OCI-LY1 (cell line): ENCODE measurements around the gene FBXW12.

Experiments used
- H2AFZ ChIP-seq: fragments of 200-600 bp; sonication (generic), shearing (Covaris generic); 2 replicates; pipeline ENCODE4 v1.6.0; 2014; ENCODE audit warnings: antibody characterized with exemption, mild to moderate bottlenecking, low read length
- H3F3A ChIP-seq: fragments of 200-600 bp; sonication (generic), shearing (Covaris generic); 2 replicates; pipeline ENCODE4 v1.6.0; 2014; ENCODE audit warnings: mild to moderate bottlenecking, antibody characterized with exemption, low read length, moderate library complexity; ENCODE audit not compliant: insufficient read depth
- H3K27ac ChIP-seq: fragments of 200-600 bp; sonication (generic); 2 replicates; pipeline ENCODE4 v1.5.1; 2014; ENCODE audit warnings: low read length, mixed run types, mild to moderate bottlenecking, low read depth; ENCODE audit not compliant: poor library complexity, severe bottlenecking
- H3K27me3 ChIP-seq: fragments of 200-600 bp; sonication (generic); 2 replicates; pipeline ENCODE4 v1.6.0; 2014; ENCODE audit warnings: antibody characterized with exemption, mild to moderate bottlenecking, low read length, moderate library complexity; ENCODE audit not compliant: insufficient read depth
- H3K36me3 ChIP-seq: fragments of 200-600 bp; sonication (generic); 2 replicates; pipeline ENCODE4 v1.6.1; 2014; ENCODE audit warnings: mild to moderate bottlenecking, antibody characterized with exemption, low read length, moderate library complexity, mixed read lengths; ENCODE audit not compliant: insufficient read depth
- H3K4me1 ChIP-seq: fragments of 200-600 bp; sonication (generic); 2 replicates; pipeline ENCODE4 v1.5.1; 2014; ENCODE audit warnings: mild to moderate bottlenecking, low read length, moderate library complexity; ENCODE audit not compliant: insufficient read depth, severe bottlenecking
- H3K4me2 ChIP-seq: fragments of 200-600 bp; sonication (generic), shearing (Covaris generic); 2 replicates; pipeline ENCODE4 v1.6.1; 2014; ENCODE audit warnings: low read length
- H3K4me3 ChIP-seq: fragments of 200-600 bp; sonication (generic); 2 replicates; pipeline ENCODE4 v1.5.1; 2014; ENCODE audit warnings: low read length, low read depth, mild to moderate bottlenecking, mixed read lengths; ENCODE audit not compliant: poor library complexity, severe bottlenecking
- H3K79me2 ChIP-seq: fragments of 200-600 bp; shearing (Covaris generic); 2 replicates; pipeline ENCODE4 v1.6.1; 2016; ENCODE audit warnings: mixed run types, low read length, mixed read lengths; ENCODE audit not compliant: insufficient read depth
- H3K9ac ChIP-seq: fragments of 200-600 bp; sonication (generic), shearing (Covaris generic); 2 replicates; pipeline ENCODE4 v1.6.1; 2014; ENCODE audit warnings: mild to moderate bottlenecking, low read length, mixed read lengths
- H3K9me2 ChIP-seq: fragments of 200-600 bp; sonication (generic), shearing (Covaris generic); 2 replicates; pipeline ENCODE4 v1.6.1; 2014; ENCODE audit warnings: low read depth, mild to moderate bottlenecking, low read length, mixed read lengths
- H3K9me3 ChIP-seq: fragments of 200-600 bp; shearing (Covaris generic); 2 replicates; pipeline ENCODE4 v1.6.1; 2014; ENCODE audit warnings: low read length, mixed read lengths
- H4K20me1 ChIP-seq: fragments of 200-600 bp; sonication (generic), shearing (Covaris generic); 2 replicates; pipeline ENCODE4 v1.6.0; 2016; ENCODE audit warnings: mild to moderate bottlenecking, low read length; ENCODE audit not compliant: insufficient read depth
- CTCF ChIP-seq: fragments of 200-600 bp; sonication (generic), shearing (Covaris generic); IDR thresholded peaks from 2 replicates; pipeline ENCODE4 v1.5.1; 2017; ENCODE audit warnings: mild to moderate bottlenecking, antibody characterized with exemption, low read length, moderate library complexity, mixed read lengths
- EZH2 ChIP-seq: fragments of 200-600 bp; sonication (generic), shearing (Covaris generic); IDR thresholded peaks from 2 replicates; pipeline ENCODE4 v1.8.0; 2017; ENCODE audit warnings: borderline replicate concordance, mixed run types, mild to moderate bottlenecking, antibody characterized with exemption, low read length, moderate library complexity, mixed read lengths

FBXW12 gene

GRCh38 chr3:48343432-48343831, 28.6 kb upstream of the FBXW12 start:
- TF ChIP-seq EZH2 (no peak), CTCF (no peak)
- H3F3A ChIP-seq: no peaks in the 10 kb centered on the region
- no peak overlapping the region for H3K27ac ChIP-seq
- no peaks in the 10 kb centered on the region for H3K9me3 ChIP-seq
- H3K4me1 ChIP-seq: peaks cover 4% of the 10 kb centered on the region
- no peak overlapping the region for H3K4me3 ChIP-seq
- no peaks in the 10 kb centered on the region for H3K9me2 ChIP-seq
- H4K20me1 ChIP-seq: no peaks in the 10 kb centered on the region
- no peak overlapping the region for H2AFZ ChIP-seq
- no peak overlapping the region for H3K9ac ChIP-seq
- H3K27me3 ChIP-seq: peaks cover 5% of the 10 kb centered on the region; the same call in 1 of the 2 replicates
- no peak overlapping the region for H3K4me2 ChIP-seq
- no peaks in the 10 kb centered on the region for H3K79me2 ChIP-seq
- H3K36me3 ChIP-seq: no peaks in the 10 kb centered on the region

- Histone ChIP-seq H3K27ac (no peak overlapping the region), H3K27me3 (peaks cover 5% of the 10 kb centered on the region; the same call in 1 of the 2 replicates), H3K9me3 (no peaks in the 10 kb centered on the region), H3K9ac (no peak overlapping the region), H3K4me1 (no peaks in the 10 kb centered on the region), H3K9me2 (no peaks in the 10 kb centered on the region), H3K4me3 (no peak overlapping the region), H3K4me2 (no peak overlapping the region), H4K20me1 (no peaks in the 10 kb centered on the region), H3F3A (no peaks in the 10 kb centered on the region), H3K36me3 (no peaks in the 10 kb centered on the region), H2AFZ (no peak overlapping the region), H3K79me2 (no peaks in the 10 kb centered on the region)
- no peak for TF ChIP-seq EZH2
- no peak for TF ChIP-seq CTCF
These were observed 27.0 kb upstream of the FBXW12 start for GRCh38 chr3:48344867-48345507.

GRCh38 chr3:48345946-48346572, 26.0 kb upstream of the FBXW12 start:
- no peak overlapping the region for H3K4me3 ChIP-seq
- H3K4me2 ChIP-seq: no peak overlapping the region
- TF ChIP-seq CTCF (no peak), EZH2 (no peak)
- no peaks in the 10 kb centered on the region for H3F3A ChIP-seq
- no peak overlapping the region for H2AFZ ChIP-seq
- no peaks in the 10 kb centered on the region for H3K79me2 ChIP-seq
- no peaks in the 10 kb centered on the region for H4K20me1 ChIP-seq
- peaks cover 8% of the 10 kb centered on the region; the same call in 1 of the 2 replicates for H3K27me3 ChIP-seq
- no peaks in the 10 kb centered on the region for H3K4me1 ChIP-seq
- H3K27ac ChIP-seq: no peak overlapping the region
- H3K9me3 ChIP-seq: no peaks in the 10 kb centered on the region
- no peak overlapping the region for H3K9ac ChIP-seq
- H3K9me2 ChIP-seq: no peaks in the 10 kb centered on the region
- no peaks in the 10 kb centered on the region for H3K36me3 ChIP-seq
